HG03175 (cell line): ENCODE data around the gene HOPX.
"Not testable (repeated sequence)": the region's sequence is repeated elsewhere in the genome, so short reads cannot be mapped to it uniquely, and the experiment has no call there.

ENCODE experiments used
- ATAC-seq: cut with Tn5 transposase; IDR thresholded peaks from one replicate; pipeline ENCODE4 v1.9.1; 2021; ENCODE audit warnings: mild to moderate bottlenecking, moderate library complexity; ENCODE audit not compliant: unreplicated experiment

HOPX gene, protein sequence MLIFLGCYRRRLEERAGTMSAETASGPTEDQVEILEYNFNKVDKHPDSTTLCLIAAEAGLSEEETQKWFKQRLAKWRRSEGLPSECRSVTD

DNA sequence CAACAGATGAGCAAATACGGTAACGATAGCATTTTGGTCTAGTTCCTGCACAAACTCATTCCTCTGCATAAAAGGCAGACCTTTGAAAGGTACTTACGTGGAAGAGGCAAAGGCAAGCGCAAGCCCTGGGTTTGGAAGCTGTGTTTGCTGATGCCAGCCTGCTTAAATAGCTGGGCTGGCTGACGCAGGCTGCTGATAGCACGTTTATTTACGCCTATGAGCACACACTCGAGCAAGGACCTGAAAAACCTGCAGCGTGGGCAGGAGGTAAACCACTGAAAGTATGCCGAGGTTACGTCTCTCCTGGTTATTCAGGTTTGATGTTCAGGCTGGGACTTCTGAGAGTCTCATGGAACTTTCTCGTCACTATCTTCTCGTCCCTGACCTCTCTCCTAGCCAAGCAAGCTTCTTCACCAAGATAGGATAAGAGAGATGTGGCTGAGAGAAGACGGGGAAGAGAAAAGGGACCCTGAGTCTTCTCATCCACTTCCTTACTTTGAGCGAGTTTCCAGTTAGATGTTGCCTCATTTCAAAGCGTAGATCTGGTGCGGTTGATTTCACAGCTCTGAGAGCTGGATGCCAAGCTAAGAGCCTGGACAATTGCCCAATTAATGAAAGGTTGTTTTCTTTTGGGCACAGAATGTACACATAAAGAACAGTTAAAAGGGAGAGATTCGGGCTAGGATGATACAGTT is at the start of gene HOPX:
TSS of gene HOPX (minus strand) at position 139 of the 695 bp plus-strand sequence. CDS start 23,480 bp downstream, outside the sequence.
- ATAC-seq, result peak; percentile 59

DNA sequence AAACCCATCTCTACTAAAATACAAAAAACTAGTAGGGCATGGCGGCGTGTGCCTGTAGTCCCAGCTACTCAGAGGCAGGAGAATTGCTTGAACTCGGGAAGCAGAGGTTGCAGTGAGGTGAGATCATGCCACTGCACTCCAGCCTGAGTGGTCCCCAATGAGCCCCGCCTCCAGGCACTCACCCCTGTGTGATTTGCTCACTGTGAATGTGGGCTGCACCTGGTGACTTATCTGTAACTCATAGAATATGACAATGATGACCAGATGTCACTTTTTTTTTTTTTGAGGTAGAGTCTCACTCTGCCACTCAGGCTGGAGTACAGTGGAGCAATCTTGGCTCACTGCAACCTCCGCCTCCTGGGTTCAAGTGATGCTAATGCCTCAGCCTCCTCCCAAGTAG is 49.0 kb upstream of the HOPX start:
- ATAC-seq, result no peak

DNA sequence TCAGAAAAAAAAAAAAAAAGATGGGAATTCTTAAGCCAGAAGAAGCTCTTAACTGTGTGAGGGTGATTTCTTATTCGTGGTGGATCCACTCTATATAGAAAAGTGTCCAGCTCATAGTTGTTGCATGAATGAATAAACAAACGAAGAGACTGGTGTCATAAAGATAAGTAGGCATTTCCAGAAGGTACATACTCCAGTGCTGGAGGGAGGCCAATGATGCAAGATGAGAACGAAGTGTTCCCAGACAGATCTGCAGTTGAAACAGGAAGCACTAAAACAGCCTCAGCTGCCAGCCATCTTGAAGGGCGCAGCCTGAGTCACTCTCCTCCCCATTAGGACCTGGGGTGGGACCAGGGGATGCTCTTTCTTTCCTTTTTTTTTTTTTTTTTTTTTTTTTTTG is 47.4 kb upstream of the HOPX start:
- no peak for ATAC-seq

DNA sequence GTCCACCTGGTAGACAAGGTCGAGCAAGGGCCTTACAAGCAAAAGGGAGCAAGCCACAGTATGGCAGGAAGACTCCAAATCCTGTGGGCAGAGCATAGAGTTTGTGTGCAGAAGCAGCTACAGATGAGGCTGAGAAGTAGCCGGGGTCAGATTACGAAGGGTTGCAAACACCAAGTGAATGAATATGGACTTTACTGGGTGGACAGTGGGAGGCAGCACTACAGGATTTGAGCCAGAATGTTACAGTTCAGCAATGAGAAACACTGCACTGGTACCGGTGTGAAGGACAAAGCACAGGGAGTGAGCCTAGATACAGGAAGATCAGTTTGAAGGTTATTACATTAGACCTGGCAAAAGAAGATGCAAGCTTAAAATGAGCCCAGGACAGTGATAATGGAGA is 46.1 kb upstream of the HOPX start:
- no peak for ATAC-seq

DNA sequence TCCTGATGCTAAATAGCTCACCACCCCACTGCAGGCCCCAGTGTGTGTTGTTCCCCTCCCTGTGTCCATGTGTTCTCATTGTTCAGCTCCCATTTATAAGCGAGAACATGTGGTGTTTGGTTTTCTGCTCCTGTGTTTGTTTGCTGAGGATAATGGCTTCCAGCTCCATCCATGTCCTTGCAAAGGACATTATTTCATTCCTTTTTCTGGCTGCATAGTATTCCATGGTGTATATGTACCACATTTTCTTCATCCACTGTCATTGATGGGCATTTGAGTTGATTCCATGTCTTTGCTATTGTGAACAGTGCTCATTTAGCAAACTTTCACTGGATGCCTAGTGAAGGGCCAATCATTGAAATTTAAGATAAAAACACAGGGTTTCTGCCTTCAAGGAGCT is 45.5 kb upstream of the HOPX start:
- ATAC-seq, result not testable (repeated sequence)

DNA sequence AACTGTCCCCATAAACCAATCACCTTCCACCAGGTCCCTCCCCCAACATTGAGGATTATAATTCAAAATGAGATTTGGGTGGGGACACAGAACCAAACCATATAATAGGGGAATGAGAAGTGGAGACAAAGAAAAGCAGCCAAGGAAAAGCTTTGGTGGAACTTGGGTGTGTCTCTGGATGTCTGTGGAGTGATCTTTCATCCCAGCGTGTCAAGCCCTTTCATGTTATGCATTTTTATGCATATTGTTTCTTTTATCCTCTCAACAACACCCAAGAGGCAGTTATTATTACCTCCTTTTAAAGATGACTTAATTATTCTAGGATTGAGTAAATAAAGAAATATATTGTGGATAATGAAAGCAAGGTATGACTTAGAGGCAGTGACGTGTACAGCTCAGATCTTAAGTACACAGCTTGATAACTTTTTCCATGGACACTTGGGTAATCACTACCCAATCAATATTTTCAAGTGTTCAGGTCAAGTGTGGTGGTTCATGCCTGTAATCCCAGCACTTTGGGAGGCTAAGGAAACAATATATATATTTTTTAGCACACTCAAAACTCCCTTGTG is 42.6 kb upstream of the HOPX start:
- ATAC-seq, result no peak

DNA sequence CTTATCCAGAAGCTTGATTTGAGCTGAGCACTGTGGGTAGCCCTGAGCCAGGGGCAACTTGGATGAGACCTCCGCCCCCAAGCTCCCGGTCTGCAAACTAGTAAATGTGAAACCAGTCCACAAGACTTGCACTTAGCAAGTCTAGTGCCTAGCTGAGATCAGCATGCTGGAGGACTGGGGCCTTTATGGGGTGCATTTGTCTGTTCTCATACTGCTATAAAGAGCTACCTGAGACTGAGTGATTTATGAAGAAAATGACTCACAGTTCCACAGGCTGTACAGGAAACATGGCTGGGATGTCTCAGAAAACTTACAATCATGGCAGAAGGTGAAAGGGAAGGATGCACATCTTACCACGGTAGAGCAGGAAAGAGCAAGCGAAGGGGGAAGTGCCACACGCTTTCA is 42.1 kb upstream of the HOPX start:
- ATAC-seq, result no peak

DNA sequence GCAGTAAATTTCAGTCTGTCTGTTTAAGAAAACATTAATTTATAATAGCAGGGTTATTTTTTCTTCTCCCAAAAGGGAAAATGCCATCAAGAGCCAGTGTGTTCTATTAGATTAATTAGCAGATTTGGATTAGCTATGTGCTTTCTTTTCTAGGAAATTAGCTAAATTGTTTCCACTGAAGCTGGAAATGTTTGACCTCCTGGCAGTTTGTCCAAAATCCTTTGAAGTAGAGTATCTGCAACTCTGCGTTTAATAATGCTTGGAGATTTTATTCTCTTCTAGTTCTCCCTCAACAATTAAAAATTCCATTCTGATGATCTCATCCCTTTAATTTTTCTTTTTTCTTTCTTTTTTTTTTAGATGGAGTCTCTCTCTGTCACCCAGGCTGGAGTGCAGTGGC is 27.1 kb upstream of the HOPX start:
- no peak for ATAC-seq

DNA sequence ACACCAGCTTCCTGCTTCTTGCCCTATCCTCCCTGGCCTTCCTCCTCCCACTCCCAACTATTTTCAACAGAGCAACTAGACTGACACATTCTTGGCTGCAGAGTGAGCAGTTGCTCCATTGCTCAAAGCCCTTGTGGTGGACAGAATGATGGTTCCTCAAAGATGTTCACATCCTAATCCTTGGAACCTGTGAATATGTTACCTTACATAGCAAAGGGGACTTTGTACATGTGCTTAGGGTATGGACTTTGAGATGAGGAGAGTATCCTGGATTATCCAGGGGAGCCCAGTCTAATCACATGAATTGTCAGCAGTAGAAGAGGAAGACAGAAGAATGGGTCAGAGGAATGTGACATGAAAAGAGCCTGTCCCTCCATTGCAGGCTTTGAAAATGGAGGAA is 24.9 kb upstream of the HOPX start:
- ATAC-seq, result no peak

DNA sequence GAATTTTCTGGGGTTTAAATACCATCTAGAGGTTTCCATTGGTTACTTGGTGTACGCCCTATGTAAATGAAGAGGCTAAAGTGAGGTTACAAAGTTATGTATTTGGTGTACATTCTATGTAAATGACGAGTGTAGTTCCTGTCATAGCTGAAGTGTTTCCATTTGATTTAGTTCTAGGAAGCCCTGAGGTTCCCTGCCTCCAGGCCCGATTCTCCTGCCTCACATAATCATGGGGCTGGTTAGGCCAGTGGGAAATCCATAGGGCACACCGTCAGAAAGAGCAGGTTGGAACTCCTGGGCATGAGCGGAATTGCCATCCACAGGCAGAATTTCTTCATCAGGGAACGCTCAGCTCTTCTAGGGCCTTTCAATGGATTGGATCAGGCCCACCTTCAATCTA is 24.2 kb upstream of the HOPX start:
- ATAC-seq, result no peak

DNA sequence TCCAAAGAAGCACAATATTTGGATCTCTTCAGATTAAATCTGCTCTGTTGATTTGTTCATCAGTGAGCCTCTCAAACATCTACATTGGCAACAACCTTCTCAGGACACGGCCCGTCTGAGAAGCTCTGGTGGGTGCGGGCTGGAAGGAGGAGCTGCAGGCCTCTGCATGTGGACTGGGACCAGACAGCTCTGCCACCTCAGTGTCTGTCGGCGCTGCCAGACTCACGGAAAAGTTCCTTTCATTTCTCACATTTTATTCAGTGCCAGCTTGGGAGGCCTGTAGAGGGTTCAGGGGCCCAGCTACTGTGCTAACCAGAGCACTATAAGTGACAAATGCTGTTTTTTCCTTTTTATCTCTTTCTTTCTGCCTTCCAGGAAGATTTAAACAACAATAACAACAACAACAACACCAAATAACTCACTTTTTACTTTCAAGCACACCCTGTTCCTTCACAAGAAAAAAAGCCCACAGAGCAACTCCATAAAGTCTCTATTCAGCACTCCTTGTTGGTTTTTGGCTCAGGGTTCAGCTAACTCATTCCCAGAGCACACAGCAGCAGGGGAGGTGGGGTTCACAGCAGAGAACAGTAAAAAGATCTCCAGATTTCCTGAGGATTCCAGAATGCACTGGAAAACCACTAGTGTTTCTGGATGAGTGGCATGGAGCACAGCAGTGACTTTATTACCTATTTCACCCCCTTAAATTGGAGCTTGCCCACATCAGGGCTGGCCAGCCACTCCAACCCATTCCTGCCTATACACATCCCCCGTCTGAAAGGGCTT is 23.2 kb upstream of the HOPX start:
- ATAC-seq, result no peak

DNA sequence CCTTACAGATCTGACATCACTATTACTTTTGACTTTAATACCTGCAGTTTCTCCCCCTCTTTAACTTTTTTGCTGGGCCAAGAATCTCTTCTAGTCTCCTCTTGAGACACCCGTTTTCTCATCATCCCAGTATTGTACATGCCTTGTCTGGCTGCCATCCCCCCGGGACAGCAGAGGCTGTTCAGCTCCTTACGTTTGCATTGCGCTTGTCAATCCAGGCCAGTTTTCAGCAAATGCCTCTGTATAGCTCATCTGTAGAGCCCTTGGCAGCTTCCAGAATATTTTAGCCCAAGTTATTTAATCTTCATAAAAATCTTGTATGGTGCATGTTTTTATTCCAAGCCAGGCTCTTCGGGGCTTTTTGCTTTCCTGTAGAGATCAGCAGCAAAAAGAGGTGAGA is 22.3 kb upstream of the HOPX start:
- no peak for ATAC-seq

DNA sequence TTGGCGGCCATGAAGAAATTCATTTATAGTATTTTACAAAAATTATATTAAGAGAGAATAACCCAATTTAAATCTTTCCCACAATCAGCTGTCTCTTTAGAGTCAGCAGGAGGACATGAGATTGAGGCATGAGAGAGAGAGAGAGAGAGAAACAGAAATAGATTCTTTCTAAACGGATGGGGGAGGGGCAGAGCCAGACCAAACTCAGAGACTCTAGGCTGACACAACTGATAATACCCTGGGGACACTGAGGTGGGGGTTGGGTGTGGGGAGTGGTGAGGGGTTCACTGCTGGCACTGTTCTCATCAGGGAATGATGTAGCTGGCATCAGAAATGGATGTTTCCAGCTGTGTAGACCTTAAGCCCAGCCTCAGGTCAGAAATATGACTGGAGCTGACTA is 20.5 kb upstream of the HOPX start:
- no peak for ATAC-seq

DNA sequence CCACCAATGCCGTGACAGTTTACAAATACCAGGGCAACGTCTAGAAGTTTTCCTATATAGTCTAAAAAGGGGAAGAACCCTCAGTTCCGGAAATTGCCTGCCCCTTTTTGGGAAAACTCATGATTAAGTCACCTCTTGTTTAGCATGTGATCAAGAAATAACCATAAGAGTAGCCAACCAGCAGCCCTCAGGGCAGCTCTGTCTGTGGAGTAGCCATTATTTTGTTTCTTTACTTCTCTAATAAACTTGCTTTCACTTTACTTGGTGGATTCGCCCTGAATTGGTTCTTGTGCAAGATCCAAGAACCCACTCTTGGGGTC is 20.0 kb upstream of the HOPX start:
- ATAC-seq, result no peak

DNA sequence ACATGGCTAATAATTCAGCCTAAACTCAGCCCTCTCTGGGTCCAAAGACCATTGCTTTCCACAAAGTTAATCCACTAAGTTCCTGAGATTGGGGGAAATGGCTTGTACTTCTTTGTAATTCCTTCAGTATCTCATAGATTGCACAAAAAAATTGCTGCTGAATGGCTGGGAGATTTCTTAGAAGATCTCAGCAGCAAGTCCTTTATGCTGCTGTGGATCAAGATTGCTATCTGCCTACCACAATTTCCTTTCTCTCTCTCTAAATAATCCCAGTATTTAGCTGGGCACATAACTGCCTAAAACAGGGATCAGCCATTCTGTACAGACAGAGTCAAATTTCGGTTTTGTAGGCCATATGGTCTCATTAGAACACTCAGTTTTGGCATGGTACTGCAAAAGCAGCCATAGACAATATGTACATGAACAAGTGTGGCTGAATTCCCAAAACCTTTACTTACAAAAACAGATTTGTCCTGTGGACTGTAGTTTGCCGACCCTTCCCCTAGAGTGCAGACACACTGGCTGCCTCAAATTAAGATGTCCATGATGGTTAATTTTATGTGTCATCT is 18.5 kb upstream of the HOPX start:
- no peak for ATAC-seq

DNA sequence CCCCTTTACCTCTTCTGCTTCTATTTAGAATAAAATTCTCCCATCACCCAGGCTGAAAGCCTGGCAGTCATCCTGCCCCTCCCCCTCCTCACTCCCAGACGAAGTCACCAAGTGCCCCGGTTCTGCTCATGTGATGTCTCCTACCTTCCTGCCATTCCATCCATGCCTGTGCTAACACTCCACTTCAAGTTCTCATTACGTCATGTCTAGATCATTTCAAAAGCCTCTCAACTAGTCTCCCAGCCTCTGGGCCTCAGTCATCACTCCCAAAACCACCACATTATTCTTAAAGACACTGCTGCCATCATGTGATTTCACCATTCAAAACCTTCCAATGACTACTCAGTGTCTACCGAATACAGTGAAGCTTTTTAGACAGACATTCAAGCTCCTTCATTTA is 17.2 kb upstream of the HOPX start:
- no peak for ATAC-seq

DNA sequence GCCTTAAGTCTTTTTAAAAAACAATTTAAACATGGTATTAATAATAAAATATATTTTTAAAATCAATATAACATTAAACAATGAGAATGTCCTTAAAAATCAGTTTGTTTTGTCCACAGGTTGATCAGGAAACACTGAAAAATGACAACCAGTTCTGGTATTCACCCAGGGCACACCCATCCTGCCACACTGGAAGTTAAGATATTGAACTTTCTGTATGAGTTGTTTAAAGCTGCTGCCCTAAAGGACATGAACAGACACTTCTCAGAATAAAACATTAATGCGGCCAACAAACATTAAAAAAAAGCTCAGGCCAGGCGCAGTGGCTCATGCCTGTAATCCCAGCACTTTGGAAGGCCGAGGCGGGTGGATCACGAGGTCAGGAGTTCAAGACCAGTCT is 15.0 kb upstream of the HOPX start:
- ATAC-seq, result no peak

DNA sequence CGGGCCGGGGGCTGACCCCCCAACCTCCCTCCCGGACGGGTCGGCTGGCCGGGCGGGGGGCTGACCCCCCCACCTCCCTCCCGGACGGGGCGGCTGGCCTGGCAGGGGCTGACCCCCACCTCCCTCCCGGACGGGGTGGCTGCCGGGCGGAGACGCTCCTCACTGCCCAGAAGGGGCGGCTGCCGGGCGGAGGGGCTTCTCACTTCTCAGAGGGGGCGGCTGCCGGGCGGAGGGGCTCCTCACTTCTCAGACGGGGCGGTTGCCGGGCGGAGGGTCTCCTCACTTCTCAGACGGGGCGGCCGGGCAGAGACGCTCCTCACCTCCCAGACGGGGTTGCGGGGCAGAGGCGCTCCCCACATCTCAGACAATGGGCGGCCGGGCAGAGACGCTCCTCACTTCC is 12.4 kb upstream of the HOPX start:
- not testable (repeated sequence) for ATAC-seq

DNA sequence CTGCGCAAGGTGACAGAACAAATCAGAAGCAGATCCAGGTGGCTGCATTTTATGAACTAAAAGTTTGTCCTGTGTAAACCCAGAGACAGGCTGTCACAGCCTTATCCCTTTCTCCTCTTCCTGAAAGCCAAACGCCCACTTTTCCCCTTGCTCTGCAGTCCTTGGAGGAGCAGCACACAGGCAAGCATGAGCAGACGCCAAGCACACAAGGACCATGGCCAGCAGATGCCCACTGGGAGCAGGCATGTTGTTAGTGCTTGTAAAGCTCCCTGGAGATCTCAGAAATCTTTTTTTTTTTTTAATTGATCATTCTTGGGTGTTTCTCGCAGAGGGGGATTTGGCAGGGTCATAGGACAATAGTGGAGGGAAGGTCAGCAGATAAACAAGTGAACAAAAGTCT is 11.5 kb upstream of the HOPX start:
- ATAC-seq, result no peak

DNA sequence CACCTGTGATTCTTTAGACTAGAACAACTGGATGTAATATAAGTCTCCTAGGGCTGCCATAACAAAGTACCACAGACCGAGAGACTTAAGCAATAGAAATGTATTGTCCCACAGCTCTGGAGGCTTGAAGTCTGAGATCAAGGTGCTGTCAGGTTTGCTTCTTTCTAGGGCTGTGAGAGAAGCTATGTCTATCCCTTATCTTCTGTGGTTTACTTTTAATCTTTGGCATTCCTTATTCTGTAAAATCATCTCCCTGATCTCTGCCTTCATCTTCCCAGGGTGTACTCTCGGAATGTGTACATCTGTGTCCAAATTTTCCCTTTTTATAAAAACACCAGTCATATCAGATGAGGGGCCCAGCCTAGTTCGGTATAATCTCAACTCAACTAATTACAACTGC is 10.3 kb upstream of the HOPX start:
- no peak for ATAC-seq

DNA sequence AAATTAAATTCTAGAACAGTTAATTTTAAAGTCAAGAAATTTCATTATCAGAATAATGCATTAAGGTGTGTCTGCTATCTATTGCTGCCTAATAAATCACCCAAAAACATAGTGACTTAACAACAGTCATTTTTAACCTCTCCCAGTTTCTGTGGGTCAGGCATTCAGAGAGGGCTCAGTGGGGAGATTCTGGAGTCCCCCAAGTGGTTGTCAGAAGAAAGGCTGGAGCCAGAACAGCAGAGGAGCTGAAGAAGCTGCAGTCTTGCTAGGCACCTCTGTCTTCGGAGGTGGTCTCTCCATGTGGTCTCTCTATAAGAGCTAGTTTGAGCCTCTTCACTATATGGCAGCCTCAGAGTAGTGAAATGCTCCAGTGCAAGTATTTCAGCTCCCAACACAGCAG is 9.3 kb upstream of the HOPX start:
- ATAC-seq, result no peak
